GM10847 (cell line): ENCODE results near the gene BUB3.
A peak's percentile ranks its signal among the peaks of the same experiment; 100 is the strongest.

Source experiments
- POLR2A ChIP-seq: IDR thresholded peaks from 2 replicates; pipeline ENCODE4 v1.6.1; 2011; ENCODE audit not compliant: insufficient read length; ENCODE audit errors: extremely low read depth

Gene BUB3

DNA sequence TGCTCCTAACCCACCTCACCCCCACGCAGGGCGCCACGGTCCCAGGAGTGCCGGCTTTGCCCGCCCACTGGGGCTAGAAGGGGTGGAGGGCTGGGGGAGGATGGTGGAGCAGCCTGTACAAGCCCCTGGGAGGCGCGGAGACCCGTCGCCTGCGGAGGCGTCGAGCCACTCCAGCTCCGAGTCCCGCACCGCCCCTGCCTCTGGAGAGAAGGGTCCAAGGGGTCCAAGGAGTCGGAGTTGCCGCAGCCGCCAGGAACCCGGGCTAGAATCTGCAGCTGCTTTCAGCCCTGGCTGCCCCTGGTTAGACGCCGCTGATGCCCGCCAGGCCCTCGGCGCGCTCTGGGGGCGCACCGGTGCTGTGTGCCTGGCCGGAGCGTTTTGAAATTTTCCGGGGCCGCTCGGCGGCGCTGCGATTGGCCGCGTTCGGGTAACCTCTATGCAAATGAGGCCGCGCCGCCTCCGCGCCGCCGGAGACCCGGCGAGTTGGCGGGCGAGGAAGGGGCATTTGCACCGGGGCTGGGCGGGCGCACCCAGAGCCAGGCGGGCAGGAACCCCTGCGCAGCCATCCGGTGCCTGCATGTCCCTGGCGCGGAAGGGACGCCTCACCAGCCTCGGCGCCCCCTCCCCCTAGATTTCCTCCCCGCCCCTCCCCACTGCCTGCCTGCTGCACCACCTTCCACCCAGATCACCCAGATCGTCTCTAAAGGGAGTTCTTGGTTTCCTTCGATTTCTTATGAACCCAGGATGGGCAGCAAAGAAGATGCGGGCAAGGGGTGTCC is 6.4 kb upstream of the BUB3 start, which contains the start of gene HMX2:
HMX2 (plus strand) TSS at position 502 of the 779 bp plus-strand sequence; CDS start at position 745, 243 bp downstream.
- no peak for TF ChIP-seq POLR2A

DNA sequence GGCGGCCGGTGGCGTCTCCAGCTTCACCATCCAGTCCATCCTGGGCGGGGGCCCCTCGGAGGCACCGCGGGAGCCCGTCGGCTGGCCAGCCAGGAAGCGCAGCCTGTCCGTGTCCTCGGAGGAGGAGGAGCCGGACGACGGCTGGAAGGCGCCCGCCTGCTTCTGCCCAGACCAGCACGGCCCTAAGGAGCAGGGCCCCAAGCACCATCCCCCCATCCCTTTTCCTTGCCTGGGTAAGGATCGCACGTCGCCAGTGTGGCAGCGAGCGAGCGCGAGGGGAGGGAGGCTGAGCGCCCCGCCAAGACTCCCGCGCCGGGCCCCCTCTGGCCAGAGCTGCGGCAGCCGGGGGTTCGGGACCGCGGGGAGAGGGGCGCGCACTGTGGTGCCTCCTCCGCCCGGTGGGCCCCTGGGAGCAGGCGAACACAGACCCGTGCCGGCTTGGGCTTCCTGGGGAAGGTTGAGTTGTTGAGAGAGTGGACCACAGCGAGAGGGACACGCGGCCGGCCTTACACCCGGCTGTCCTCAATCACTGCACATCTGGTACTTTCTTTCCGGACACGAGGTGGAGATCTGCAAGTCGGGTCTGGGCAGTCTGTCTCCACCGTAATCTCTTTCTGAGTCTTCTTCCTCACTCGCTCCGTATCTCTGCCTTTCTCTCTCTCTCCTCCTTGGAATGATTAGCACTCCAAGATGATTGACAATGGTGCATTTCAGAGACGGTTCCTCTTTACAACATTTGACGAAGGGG is 5.6 kb upstream of the BUB3 start:
- TF ChIP-seq POLR2A: no peak

DNA sequence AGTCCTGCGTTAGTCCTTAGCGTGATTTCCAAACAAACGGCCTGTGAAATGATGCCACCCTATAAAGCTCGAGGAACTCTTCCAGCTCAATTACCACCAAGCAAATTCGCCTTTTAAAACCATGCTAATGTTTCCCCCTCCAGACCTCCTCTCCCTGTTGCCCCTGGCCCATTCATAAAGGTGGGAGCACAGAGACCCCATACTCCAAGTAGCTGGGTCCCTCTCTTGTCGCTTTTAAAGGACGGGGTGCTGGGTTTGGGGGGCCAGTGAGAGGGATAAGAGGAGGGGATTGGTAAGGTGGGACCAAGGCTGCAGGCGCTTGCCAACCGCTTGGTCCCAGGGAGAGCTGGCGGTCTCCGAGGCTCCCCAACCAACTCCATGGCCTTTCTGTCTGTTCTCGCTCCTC is 5.0 kb upstream of the BUB3 start:
- no peak for TF ChIP-seq POLR2A

DNA sequence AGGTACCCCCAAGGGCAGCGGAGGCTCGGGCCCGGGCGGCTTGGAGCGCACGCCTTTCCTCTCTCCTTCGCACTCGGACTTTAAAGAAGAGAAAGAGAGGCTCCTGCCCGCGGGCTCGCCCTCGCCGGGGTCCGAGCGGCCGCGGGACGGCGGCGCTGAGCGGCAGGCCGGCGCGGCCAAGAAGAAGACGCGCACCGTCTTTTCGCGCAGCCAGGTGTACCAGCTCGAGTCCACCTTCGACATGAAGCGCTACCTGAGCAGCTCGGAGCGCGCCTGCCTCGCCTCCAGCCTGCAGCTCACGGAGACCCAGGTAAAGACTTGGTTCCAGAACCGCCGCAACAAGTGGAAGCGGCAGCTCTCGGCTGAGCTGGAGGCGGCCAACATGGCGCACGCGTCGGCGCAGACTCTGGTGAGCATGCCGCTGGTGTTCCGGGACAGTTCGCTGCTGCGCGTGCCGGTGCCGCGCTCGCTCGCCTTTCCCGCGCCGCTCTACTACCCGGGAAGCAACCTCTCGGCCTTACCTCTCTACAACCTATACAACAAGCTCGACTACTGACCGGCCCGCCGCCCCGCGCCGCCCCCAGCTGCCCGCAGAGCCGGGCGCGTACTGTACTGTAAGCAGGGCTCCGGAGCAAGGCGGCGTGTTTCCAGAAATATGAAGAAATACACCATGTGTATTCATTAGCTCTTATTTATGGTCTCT is 4.5 kb upstream of the BUB3 start:
- no peak for TF ChIP-seq POLR2A

DNA sequence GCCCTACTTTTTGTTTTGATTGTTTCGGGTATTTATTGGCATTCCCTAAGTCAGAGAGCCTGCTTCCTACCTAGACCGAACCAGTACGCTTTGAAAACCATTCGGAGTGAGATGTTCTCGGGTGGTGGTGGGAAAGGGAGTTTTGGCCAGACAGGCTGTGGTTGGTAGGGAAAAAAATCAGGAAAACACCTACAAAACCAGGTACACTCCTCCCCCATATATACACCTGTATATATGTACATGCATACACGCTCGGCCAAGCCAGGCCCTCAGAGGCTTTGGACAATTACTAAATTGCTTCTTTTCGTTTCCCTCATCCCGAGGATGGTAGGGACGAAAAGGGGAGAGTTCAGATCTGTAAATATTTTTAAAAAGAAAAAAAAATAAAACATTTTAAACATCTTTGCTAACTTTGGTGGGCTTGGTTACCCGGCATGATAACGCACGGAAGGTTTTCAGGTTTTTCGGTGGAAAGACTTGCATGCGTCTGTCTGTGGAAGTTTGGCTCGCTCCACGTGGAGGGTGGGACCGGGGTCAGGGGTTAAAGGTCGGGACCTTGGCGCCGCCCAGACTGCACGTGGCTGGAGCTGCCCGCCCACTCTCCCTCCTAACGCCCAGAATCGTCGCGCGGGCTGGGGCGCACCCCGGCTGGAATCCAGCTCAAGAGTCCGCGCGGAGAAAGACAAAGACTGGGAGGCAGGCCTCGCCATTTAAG is 3.8 kb upstream of the BUB3 start:
- TF ChIP-seq POLR2A: no peak

DNA sequence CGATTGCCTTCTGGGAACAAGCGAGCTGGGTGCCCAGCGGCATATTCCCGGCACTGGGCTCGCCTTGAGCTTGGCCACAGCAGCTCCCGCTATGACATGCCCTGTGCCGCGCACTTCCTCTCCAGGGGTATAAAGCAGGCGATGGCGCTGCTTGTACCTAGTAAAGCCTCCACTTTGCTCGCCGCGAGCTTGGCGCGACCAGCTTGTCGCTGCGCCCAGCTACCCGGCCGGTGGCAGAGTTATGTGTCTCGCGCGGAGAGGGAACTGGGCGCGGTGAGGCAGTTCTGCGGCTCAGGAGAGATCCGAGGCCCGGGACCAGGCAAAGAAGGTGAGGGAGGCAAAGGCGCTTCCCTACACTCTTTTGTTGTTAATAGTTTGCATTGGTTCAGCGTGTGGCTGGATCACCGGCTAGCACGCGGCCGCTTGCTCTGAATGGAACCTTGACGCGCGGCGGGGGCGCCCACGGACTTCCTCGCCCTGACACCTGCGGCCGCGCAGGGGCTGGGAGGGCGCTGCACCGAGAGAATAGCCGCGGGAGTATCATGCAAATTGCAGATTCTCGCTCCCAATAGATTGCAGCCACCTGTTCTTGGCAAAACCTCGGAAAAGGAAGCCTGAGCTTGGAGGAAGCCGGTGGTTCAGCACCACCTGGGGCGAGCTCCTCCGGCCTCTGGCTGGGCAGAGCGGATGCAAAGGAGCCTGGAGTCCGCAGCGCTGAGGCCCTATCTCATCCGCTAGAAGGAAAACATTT is 3.0 kb upstream of the BUB3 start:
- peak; percentile 17 for TF ChIP-seq POLR2A

DNA sequence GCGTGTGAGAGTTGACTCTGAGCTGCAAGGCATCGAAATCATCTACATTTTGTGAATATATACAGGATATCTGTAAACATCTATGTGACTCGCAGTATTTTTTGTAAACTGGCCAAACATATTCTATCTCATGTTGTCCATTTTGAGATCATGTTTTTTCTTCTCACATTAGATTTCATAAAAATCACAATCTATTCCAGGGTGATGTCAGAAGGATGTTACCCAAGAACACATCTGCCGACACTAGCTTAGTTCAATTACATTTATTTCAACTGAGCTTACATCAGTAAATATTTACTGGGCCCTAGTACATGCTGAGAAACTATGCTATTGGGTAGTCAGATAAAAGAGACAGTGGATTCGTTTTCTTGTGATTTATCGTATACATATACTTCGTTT is 2.5 kb upstream of the BUB3 start:
- TF ChIP-seq POLR2A: no peak

DNA sequence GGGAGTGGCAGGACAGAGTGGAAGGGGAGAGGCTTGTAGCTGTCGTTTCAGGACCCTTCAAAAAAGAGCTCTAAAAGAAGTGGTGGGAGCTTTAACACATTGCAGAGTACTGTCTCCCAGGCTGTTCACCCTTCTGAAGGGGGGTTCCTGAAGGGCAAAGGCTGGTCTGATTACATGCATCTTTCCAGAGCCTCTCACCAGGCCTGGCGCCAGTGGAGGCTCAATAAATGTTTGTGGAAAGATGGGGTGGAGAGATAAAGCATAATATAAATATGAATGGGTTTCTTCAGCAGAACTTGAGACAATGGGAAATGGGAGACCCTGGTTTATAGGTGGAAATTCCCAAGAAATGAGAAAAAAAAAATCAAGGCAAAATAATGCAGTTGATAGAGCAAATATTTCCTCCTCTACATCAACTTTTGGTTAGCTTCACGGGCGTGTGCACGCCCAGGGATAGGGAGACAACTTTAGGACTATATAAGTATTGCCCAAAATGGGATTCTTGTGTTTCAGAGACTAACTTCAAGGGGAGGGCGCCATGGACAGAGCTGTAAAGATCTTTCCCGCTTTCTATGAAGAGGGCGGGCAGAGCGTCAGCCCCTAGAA is 613 bp upstream of the BUB3 start:
- TF ChIP-seq POLR2A: no peak

DNA sequence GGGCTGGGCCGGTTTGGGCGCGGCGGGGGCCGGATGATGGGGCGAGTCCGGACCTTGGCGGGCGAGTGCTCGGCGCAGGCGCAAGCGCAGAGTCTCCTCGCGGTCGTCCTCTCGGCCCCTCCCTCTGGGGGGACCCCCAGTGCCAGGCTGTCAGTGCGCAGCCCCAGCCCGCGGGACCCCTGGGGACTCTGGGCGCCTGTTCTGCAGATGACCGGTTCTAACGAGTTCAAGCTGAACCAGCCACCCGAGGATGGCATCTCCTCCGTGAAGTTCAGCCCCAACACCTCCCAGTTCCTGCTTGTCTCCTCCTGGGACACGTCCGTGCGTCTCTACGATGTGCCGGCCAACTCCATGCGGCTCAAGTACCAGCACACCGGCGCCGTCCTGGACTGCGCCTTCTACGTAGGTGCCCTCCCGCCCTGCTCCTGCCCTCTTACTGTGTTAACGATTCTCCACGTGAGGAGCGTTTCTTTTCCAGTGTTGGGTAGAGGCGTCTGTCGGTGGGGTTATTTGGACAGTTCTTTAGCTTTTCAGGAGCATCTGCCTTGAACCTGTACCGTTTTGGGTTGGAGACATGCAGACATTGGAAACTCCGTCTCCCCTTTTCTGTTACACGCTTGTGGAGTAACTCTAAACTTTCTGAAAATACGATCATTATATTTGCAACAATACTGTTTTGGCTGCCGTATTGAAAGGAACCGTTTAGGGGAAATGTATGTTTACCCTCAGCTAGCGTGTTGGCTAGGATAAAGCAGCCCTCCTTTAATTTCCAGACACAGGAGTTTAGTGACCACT is 706 bp downstream of the BUB3 start:
- no peak for TF ChIP-seq POLR2A

DNA sequence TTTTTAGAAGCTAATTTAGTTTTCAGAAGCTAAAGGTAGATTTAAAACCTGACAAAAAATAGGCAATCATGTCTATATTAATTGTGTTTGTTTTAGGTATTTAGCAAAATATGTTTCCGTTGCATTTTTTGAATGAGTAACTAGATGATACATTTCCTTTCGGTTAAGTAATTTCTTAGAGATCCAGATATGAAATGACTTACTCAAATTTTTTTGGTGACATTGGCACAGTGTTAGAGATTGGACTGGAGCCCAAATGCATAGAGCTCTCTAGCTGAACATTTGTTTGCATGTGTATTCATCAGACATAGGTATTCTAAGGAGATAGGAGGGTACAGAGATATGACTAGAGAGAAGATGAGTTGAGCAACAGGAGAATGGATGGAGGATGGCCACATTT is 1.9 kb downstream of the BUB3 start:
- no peak for TF ChIP-seq POLR2A

DNA sequence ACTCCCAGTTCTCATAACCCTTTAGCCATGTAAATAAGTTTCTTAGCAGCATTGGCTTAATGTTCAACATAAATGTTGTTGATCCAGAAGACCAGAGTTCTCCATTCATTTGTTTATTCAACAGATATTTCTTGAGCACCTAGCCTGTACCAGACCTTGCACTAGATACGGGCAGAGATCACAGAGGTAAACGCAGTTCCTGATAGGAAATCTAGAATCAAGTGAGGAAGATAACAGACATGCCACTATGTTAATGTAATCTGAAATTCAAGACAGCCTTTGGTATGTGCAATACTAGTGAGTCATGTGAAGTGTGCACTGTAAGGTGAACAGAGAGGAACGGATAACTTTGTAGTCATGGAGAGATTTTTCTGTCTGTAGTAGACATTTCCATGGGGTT is 3.0 kb downstream of the BUB3 start:
- no peak for TF ChIP-seq POLR2A

DNA sequence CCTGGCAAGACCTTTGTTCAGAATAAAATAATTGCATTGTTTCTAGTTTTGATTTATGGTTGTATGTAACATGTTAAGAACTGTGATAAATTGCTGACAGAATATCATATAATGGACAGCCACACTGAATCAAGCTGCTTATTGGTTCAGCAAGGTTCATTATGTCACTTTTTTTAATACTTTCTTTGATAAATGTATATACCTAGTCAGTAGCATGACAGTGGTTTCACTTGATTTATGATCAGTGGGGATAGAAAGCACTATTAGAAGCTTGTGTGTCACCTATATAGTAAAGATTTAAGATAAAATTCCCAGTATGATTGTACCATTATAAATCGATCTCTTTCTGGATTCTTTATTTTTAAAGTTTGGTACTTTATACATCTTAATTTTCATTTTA is 4.5 kb downstream of the BUB3 start:
- no peak for TF ChIP-seq POLR2A

DNA sequence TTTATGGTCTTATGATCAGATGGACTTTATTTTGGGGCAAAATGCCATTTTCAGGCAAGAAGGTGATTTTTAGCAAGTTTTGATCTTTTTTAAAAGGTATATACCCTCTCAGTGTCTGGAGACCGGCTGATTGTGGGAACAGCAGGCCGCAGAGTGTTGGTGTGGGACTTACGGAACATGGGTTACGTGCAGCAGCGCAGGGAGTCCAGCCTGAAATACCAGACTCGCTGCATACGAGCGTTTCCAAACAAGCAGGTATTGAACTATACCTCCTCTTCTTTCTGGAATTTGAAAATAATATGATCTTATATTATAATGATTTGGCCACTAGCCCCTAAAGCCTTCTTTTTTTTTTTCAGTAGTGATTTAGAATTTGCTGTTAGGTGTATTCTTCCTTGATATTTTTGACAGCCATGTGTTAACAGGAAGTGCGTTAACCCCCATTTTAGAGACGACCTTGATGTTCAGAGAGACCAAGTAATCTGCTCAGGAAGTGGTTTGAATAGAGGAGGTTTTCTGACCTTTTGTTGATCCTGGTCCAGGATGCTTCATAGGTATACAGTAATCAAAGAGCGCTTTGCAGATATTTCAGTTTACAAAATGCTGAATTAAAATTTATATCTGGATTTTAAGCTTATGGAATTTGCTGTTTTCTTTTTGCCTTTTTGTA is 6.2 kb downstream of the BUB3 start:
- no peak for TF ChIP-seq POLR2A
